GM12874 (cell line): ENCODE results near the gene ZBTB7A.

Source experiments
- TF ChIP-seq, protein P1 (sequence below): IDR thresholded peaks from 2 replicates; pipeline ENCODE4 v1.5.1; 2011; ENCODE audit warnings: low read depth, mild to moderate bottlenecking, control low read depth, low read length, moderate library complexity; ENCODE audit not compliant: insufficient read depth

The ZBTB7A gene

GRCh38 chr19:4066682-4067395 is at the start of gene ZBTB7A:
TSS of gene ZBTB7A (minus strand) at chr19:4066899. CDS start at chr19:4055232, 11,667 bp downstream.
- TF ChIP-seq, protein P1, sequence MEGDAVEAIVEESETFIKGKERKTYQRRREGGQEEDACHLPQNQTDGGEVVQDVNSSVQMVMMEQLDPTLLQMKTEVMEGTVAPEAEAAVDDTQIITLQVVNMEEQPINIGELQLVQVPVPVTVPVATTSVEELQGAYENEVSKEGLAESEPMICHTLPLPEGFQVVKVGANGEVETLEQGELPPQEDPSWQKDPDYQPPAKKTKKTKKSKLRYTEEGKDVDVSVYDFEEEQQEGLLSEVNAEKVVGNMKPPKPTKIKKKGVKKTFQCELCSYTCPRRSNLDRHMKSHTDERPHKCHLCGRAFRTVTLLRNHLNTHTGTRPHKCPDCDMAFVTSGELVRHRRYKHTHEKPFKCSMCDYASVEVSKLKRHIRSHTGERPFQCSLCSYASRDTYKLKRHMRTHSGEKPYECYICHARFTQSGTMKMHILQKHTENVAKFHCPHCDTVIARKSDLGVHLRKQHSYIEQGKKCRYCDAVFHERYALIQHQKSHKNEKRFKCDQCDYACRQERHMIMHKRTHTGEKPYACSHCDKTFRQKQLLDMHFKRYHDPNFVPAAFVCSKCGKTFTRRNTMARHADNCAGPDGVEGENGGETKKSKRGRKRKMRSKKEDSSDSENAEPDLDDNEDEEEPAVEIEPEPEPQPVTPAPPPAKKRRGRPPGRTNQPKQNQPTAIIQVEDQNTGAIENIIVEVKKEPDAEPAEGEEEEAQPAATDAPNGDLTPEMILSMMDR = no peak

GRCh38 chr19:4115818-4116385 is 49.2 kb upstream of the ZBTB7A start:
- TF ChIP-seq, protein P1 = 0 out of 2 replicates have a peak, but pooled peaks have one; percentile 4

DNA sequence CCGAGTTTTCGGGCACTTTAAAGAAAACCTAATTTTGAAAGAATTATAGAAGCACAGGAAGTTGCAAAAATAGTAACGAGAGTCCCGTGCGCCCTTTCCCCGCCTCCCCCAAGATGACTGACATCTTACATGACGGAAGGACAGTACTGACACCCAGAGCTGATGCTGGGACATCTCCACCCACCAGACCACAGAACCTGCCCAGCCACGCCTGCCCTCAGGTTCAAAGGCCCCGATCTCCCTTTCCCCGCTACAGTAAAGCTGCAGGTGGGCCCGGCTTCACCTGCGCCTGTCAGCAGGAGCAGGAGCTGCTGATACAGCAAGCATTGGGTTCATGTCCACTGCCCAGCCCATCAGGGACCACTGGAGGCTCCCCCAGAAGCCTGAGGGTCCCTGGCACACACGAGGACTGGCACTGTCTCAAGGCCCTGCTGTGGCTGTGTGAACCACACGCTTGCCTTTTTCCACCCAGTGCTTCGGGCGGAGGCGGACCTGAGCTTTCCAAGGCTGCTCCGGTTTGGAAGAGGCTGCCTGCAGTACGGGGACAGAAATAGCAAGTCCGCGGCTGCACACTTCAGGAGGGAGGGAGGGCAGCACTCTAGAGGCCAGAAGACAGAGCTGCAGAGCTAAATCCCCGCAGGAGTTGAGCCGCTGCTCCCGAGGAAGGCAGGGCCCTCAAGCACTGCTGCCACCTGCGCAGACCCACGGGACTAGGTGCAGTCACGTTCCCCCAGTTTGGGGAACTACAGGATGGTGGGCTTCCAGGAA is 48.5 kb upstream of the ZBTB7A start:
- TF ChIP-seq, protein P1 = 0 out of 2 replicates have a peak, but pooled peaks have one; percentile 6

- TF ChIP-seq, protein P1 = no peak
These were observed 47.5 kb upstream of the ZBTB7A start for GRCh38 chr19:4114181-4114580.

DNA sequence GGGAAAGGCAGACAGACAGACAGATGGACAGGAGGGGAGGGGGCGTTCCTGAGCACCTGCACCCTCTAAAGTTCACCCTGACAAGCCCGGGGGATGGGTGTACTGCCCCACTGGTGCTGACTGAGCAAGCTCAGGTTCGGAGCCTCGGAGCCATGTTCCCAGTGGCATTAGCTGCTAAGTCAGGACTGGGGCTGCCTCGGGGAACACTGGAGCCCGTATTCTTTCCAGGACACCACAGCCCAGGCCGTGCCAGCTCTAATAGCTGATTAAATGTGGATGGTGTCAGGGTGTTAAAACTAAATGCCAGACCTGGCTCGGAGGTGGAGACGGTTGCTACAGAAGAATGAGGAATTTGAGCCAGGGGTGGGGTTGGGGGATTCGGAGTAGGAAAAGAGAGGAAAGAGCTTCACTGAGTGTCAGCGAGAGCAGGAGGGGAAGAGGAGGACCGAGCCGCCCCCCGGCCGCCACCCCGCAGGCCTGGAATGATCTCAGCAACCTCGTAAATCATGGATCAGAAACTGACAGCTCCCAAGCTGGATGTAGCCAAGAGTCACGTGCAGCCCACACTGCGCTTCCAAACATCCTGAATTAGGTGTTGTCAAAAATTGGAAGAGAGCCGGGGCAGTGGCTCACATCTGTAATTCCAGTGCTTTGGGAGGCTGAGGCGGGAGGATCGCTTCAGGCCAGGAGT is 46.8 kb upstream of the ZBTB7A start:
- TF ChIP-seq, protein P1 = no peak

- TF ChIP-seq, protein P1 = no peak
These were observed 45.7 kb upstream of the ZBTB7A start for GRCh38 chr19:4112367-4112766.

DNA sequence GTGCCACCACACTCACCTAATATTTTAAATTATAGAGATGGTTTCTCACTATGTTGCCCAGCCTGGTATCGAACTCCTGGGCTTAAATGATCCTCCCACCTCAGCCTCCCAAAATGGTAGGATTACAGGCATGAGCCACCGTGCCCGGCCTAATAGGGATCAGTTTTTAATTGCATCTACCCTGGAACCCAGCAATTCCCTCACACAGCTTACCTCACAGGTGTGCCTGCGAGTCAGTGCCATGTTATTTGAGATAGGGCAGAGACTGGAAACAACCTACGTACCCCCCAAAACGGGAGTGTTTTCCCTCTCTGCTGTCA is 42.9 kb upstream of the ZBTB7A start:
- TF ChIP-seq, protein P1 = no peak
